Measurements from ENCODE around the gene AEN.
"Not testable (repeated sequence)": the region's sequence is repeated elsewhere in the genome, so short reads cannot be mapped to it uniquely, and the experiment has no call there.

- not testable (repeated sequence) for TF ChIP-seq MAX (IDR thresholded peaks at IDR 0.05); PHF8 (IDR thresholded peaks at IDR 0.05; ENCODE audit: borderline replicate concordance, low read depth); CTCF (IDR thresholded peaks at IDR 0.05); JUNB (IDR thresholded peaks at IDR 0.05); MAFK (IDR thresholded peaks at IDR 0.05; ENCODE audit: partially characterized antibody)
These were observed 21.4 kb downstream of the AEN start for GRCh38 chr15:88642514-88642913.
